ENCODE results near the gene AFF1. TPM values are rescaled to one million over a fixed set of nuclear protein-coding genes. Genes with fewer than 3 reads are reported as not detected.
A peak's percentile ranks its signal among the peaks of the same experiment; 100 is the strongest.

AFF1 gene
- total RNA-seq, 1 donor from 2014 or later = 99.9 TPM

- intact Hi-C loops (cut with DNase I) = no loop called here
- TF ChIP-seq CTCF (IDR thresholded peaks at IDR 0.05) (no peak), POLR2AphosphoS5 (IDR thresholded peaks at IDR 0.05; ENCODE audit: insufficient read depth in 1 of 2, low read depth in 1 of 2) (no peak), POLR2A (IDR thresholded peaks at IDR 0.05) (no peak)
- Histone ChIP-seq H3K27me3 (no peaks in the 10 kb centered on the region), H3K36me3 (peaks cover 0 to 2% of the 10 kb centered on the region in 2 donors), H3K27ac (peak overlapping the region; percentile 2), H3K4me3 (no peak overlapping the region), H3K4me1 (peaks cover 63% of the 10 kb centered on the region), H3K9me3 (no peaks in the 10 kb centered on the region)
- DNase-seq (ENCODE audit: extremely low spot score in 2 of 2) = no peak
Observed at GRCh38 chr4:87052615-87053014, 117.8 kb downstream of the AFF1 start.

GRCh38 chr4:87053176-87053658, 118.4 kb downstream of the AFF1 start:
- H3K4me3 ChIP-seq = no peak overlapping the region
- intact Hi-C loops (cut with DNase I) = no loop called here
- no peaks in the 10 kb centered on the region for H3K9me3 ChIP-seq
- no peaks in the 10 kb centered on the region for H3K27me3 ChIP-seq
- no peak for DNase-seq (ENCODE audit: extremely low spot score in 2 of 2)
- TF ChIP-seq CTCF (IDR thresholded peaks at IDR 0.05) (no peak), POLR2A (IDR thresholded peaks at IDR 0.05) (no peak), POLR2AphosphoS5 (IDR thresholded peaks at IDR 0.05; ENCODE audit: insufficient read depth in 1 of 2, low read depth in 1 of 2) (no peak)
- peaks cover 68% of the 10 kb centered on the region for H3K4me1 ChIP-seq
- no peaks in the 10 kb centered on the region for H3K36me3 ChIP-seq
- H3K27ac ChIP-seq = peak overlapping the region; percentile 69

GRCh38 chr4:87053802-87054767, 119.3 kb downstream of the AFF1 start:
- intact Hi-C loops (cut with DNase I) = no loop called here

GRCh38 chr4:87054900-87055299, 120.1 kb downstream of the AFF1 start:
- peaks cover 82% of the 10 kb centered on the region for H3K4me1 ChIP-seq
- H3K4me3 ChIP-seq = no peak overlapping the region
- H3K36me3 ChIP-seq = no peaks in the 10 kb centered on the region
- intact Hi-C loops (cut with DNase I) = no loop called here
- TF ChIP-seq POLR2A (IDR thresholded peaks at IDR 0.05) = no peak
- TF ChIP-seq POLR2AphosphoS5 (IDR thresholded peaks at IDR 0.05; ENCODE audit: insufficient read depth in 1 of 2, low read depth in 1 of 2) = no peak
- no peak for TF ChIP-seq CTCF (IDR thresholded peaks at IDR 0.05)
- no peaks in the 10 kb centered on the region for H3K9me3 ChIP-seq
- H3K27ac ChIP-seq = peak overlapping the region; percentile 69
- H3K27me3 ChIP-seq = no peaks in the 10 kb centered on the region
- no peak for DNase-seq (ENCODE audit: extremely low spot score in 2 of 2)

More at GRCh38 chr4:87053802-87054767, 119.3 kb downstream of the AFF1 start:
- no peak for TF ChIP-seq POLR2A (IDR thresholded peaks at IDR 0.05)
- no peak for TF ChIP-seq CTCF (IDR thresholded peaks at IDR 0.05)
- no peak for TF ChIP-seq POLR2AphosphoS5 (IDR thresholded peaks at IDR 0.05; ENCODE audit: insufficient read depth in 1 of 2, low read depth in 1 of 2)
- Histone ChIP-seq H3K27me3 (no peaks in the 10 kb centered on the region), H3K36me3 (no peaks in the 10 kb centered on the region), H3K4me1 (peaks cover 77% of the 10 kb centered on the region), H3K27ac (peak overlapping the region; percentile 69), H3K4me3 (no peak overlapping the region), H3K9me3 (no peaks in the 10 kb centered on the region)
- no peak for DNase-seq (ENCODE audit: extremely low spot score in 2 of 2)

- intact Hi-C loops (cut with DNase I) = no loop called here
- Histone ChIP-seq H3K27me3 (no peaks in the 10 kb centered on the region), H3K4me1 (peaks cover 77% of the 10 kb centered on the region), H3K9me3 (no peaks in the 10 kb centered on the region), H3K36me3 (no peaks in the 10 kb centered on the region), H3K27ac (peak overlapping the region; percentile 69), H3K4me3 (no peak overlapping the region)
- no peak for DNase-seq (ENCODE audit: extremely low spot score in 2 of 2)
- TF ChIP-seq POLR2A (IDR thresholded peaks at IDR 0.05) (no peak), CTCF (IDR thresholded peaks at IDR 0.05) (no peak), POLR2AphosphoS5 (IDR thresholded peaks at IDR 0.05; ENCODE audit: insufficient read depth in 1 of 2, low read depth in 1 of 2) (no peak)
Observed at GRCh38 chr4:87055311-87055710, 120.5 kb downstream of the AFF1 start.
